Kasumi-1 (cell line): Measurements from ENCODE around the gene TMEM119.

Experiments used
- DNase-seq, 2 experiments: peaks; one replicate each; lab custom pipeline; 2025; lab: John Stamatoyannopoulos, UW

TMEM119 gene

GRCh38 chr12:108597559-108598471 lies at the start of gene TMEM119:
TMEM119 (minus strand) TSS chr12:108598084; CDS start chr12:108592383, 5,701 bp downstream.
- peak in 1 of 2 experiments; percentile 14 for DNase-seq

GRCh38 chr12:108646600-108647579 lies 49.0 kb upstream of the TMEM119 start:
- peak in 1 of 2 experiments; percentile 30 for DNase-seq

GRCh38 chr12:108645686-108646599 lies 48.1 kb upstream of the TMEM119 start:
- DNase-seq = peak; percentile 41 to 59

GRCh38 chr12:108644811-108645120 lies 46.9 kb upstream of the TMEM119 start:
- DNase-seq = no peak

GRCh38 chr12:108643941-108644810 lies 46.3 kb upstream of the TMEM119 start:
- DNase-seq = no peak

GRCh38 chr12:108642899-108643654 lies 45.2 kb upstream of the TMEM119 start:
- no peak for DNase-seq

GRCh38 chr12:108642269-108642870 lies 44.5 kb upstream of the TMEM119 start:
- no peak for DNase-seq

GRCh38 chr12:108641446-108642268 lies 43.8 kb upstream of the TMEM119 start:
- DNase-seq = peak in 1 of 2 experiments; percentile 26

GRCh38 chr12:108640802-108641445 lies 43.0 kb upstream of the TMEM119 start:
- DNase-seq = no peak

- DNase-seq = no peak
Observed at GRCh38 chr12:108638997-108639822, 41.3 kb upstream of the TMEM119 start.

GRCh38 chr12:108638141-108638827 lies 40.4 kb upstream of the TMEM119 start:
- DNase-seq = peak; percentile 16 to 25

- no peak for DNase-seq
Observed at GRCh38 chr12:108637222-108637971, 39.5 kb upstream of the TMEM119 start.

GRCh38 chr12:108635997-108636808 lies 38.3 kb upstream of the TMEM119 start:
- no peak for DNase-seq

GRCh38 chr12:108635201-108635996 lies 37.5 kb upstream of the TMEM119 start:
- peak; percentile 86 to 88 for DNase-seq
